Measurements from ENCODE around the gene ATP13A1. TPM values are rescaled to one million over a fixed set of nuclear protein-coding genes. Genes with fewer than 3 reads are reported as not detected.

Gene ATP13A1
- total RNA-seq (100 to 1,000 TPM in 2 of 4 donors, 10 to 100 TPM in 2; 55.5 to 145 (median 102) TPM), polyA plus RNA-seq (10 to 100 TPM in 1 of 3 donors, 1 to 10 TPM in 2; 6.6 to 54.9 (median 7.4) TPM)

DNA sequence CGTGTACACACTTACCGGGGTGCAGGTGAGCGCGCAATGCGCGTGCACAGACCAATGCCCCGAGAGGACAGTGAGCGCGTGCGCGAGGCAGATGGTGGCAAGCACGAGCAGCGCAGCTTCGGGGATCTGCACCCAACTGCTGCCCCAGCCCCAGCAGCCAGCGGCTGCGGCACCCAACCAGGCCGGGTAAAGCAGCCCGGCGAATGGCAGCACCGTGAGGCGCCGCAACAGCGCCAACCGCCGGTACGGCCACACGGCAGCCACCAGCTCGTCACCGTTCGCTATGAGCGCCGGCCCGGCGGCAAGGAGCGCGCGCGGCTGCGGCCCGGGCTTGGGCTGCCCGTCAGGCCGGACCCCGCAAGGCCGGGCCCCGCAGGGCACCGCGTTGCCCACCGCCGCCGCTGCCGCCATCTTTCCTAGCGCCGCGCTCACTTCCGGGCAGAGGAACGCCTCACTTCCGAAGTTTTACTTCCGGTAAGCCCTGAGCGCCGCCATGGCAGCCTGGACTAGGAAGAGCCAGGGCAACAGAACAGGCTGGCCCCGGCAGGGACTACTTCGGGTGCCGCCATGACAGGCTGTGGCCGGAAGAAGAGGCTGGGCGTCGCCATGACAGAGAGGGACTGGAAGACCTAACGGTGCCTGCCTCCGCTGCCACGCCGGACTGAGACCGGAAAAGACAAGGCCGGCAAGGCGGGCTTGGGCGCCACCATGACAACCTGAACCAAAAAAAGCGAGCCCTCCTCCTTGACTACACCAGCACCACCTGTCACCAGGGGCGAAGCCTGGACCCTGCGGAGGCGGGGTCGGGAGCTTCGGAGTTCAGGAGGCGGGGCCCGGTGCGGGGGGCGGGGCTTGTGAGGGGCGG, at the start of gene ATP13A1:
ATP13A1 (minus strand) TSS at position 421 of the 865 bp plus-strand sequence; CDS start at position 411, 10 bp downstream.
- intact Hi-C loops (cut with DNase I): loop anchor here (2.0 to 10.0 kb wide), 5 partner anchors 113 to 599 kb away; partner anchors contain the start of genes GATAD2A, SLC25A42 and ZNF682
- DNase-seq: peak; percentile 98
- Histone ChIP-seq H3K4me1 (peaks cover 0 to 33% (median 27%) of the 10 kb centered on the region in 4 donors), H3K36me3 (peaks cover 0 to 18% (median 10%) of the 10 kb centered on the region in 4 donors), H3K27me3 (no peaks in the 10 kb centered on the region), H3K27ac (peak within 1 kb of the TSS; percentile 87 to 92 (median 91)), H3K9me3 (no peaks in the 10 kb centered on the region), H3K4me3 (peak within 1 kb of the TSS; percentile 71 to 97 (median 89))
- TF ChIP-seq, protein P1, sequence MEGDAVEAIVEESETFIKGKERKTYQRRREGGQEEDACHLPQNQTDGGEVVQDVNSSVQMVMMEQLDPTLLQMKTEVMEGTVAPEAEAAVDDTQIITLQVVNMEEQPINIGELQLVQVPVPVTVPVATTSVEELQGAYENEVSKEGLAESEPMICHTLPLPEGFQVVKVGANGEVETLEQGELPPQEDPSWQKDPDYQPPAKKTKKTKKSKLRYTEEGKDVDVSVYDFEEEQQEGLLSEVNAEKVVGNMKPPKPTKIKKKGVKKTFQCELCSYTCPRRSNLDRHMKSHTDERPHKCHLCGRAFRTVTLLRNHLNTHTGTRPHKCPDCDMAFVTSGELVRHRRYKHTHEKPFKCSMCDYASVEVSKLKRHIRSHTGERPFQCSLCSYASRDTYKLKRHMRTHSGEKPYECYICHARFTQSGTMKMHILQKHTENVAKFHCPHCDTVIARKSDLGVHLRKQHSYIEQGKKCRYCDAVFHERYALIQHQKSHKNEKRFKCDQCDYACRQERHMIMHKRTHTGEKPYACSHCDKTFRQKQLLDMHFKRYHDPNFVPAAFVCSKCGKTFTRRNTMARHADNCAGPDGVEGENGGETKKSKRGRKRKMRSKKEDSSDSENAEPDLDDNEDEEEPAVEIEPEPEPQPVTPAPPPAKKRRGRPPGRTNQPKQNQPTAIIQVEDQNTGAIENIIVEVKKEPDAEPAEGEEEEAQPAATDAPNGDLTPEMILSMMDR (IDR thresholded peaks at IDR 0.05): no peak
- no peak for TF ChIP-seq EP300 (IDR thresholded peaks at IDR 0.05)
- TF ChIP-seq POLR2A (IDR thresholded peaks at IDR 0.05): peak; percentile 31 to 40
- TF ChIP-seq POLR2AphosphoS5 (IDR thresholded peaks at IDR 0.05): peak; percentile 53 to 79 (median 66)
- WGBS, 2 donors: 0 to 1% methylated on average over 85 of the region's 85 CpGs

- no peak overlapping the region for H3K27ac ChIP-seq
- intact Hi-C loops (cut with DNase I): no loop called here
- H3K4me3 ChIP-seq: no peak overlapping the region
- no peaks in the 10 kb centered on the region for H3K4me1 ChIP-seq
- DNase-seq: no peak
- TF ChIP-seq POLR2AphosphoS5 (IDR thresholded peaks at IDR 0.05) (no peak), EP300 (IDR thresholded peaks at IDR 0.05) (no peak), POLR2A (IDR thresholded peaks at IDR 0.05) (no peak)
- TF ChIP-seq, protein P1 (IDR thresholded peaks at IDR 0.05): no peak
- peaks cover 16 to 89% (median 45%) of the 10 kb centered on the region in 4 donors for H3K36me3 ChIP-seq
- peaks cover 71 to 98% (median 90%) of the 10 kb centered on the region in 4 donors for H3K9me3 ChIP-seq
- H3K27me3 ChIP-seq: no peaks in the 10 kb centered on the region
- WGBS, 2 donors: 98% methylated on average over 10 of the region's 10 CpGs
These were observed 48.7 kb upstream of the ATP13A1 start for GRCh38 chr19:19711934-19712828.

DNA sequence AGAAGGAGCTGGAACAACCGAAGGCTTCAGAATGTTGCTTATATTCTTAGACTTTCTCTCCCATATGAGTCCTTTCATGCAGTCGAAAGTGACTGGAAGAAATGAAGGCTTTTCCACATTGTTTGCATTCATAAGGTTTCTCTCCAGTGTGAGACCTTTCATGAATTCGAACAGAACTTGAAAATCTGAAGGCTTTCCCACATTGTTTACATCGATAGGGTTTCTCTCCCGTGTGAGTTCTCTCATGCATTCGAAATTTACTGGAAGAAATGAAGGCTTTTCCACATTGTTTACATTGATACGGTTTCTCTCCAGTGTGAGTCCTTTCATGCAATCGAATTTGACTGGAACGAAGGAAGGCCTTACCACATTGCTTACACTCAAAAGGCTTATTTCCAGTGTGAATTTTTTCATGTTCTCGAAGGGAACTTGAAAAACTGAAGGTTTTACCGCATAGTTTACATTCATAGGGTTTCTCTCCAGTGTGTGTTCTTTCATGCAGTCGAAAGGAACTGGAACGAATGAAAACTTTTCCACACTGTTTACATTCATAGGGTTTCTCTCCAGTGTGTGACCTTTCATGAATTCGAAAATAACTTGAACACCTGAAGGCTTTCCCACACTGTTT, 47.9 kb upstream of the ATP13A1 start:
- peaks cover 66 to 96% (median 89%) of the 10 kb centered on the region in 4 donors for H3K9me3 ChIP-seq
- H3K4me1 ChIP-seq: no peaks in the 10 kb centered on the region
- no peak overlapping the region for H3K4me3 ChIP-seq
- no peak for DNase-seq
- 97% methylated on average over 14 of the region's 14 CpGs for WGBS, 2 donors
- intact Hi-C loops (cut with DNase I): no loop called here
- no peak overlapping the region for H3K27ac ChIP-seq
- no peak for TF ChIP-seq EP300 (IDR thresholded peaks at IDR 0.05)
- no peak for TF ChIP-seq POLR2AphosphoS5 (IDR thresholded peaks at IDR 0.05)
- no peak for TF ChIP-seq POLR2A (IDR thresholded peaks at IDR 0.05)
- TF ChIP-seq, protein P1 (IDR thresholded peaks at IDR 0.05): no peak
- H3K36me3 ChIP-seq: peaks cover 16 to 82% (median 41%) of the 10 kb centered on the region in 4 donors
- no peaks in the 10 kb centered on the region for H3K27me3 ChIP-seq

- Histone ChIP-seq H3K4me1 (no peaks in the 10 kb centered on the region), H3K27ac (no peak overlapping the region), H3K4me3 (no peak overlapping the region), H3K9me3 (peaks cover 61 to 95% (median 83%) of the 10 kb centered on the region in 4 donors), H3K27me3 (no peaks in the 10 kb centered on the region), H3K36me3 (peaks cover 16 to 73% (median 40%) of the 10 kb centered on the region in 4 donors)
- intact Hi-C loops (cut with DNase I): no loop called here
- no peak for TF ChIP-seq EP300 (IDR thresholded peaks at IDR 0.05)
- TF ChIP-seq POLR2AphosphoS5 (IDR thresholded peaks at IDR 0.05): no peak
- no peak for TF ChIP-seq POLR2A (IDR thresholded peaks at IDR 0.05)
- TF ChIP-seq, protein P1 (IDR thresholded peaks at IDR 0.05): no peak
- 98 to 99% methylated on average over 2 of the region's 2 CpGs for WGBS, 2 donors
- DNase-seq: no peak
These were observed 47.0 kb upstream of the ATP13A1 start for GRCh38 chr19:19710506-19710905.
